Natural killer cell (primary cell): Measurements from ENCODE around the gene VSIG10L. TPM values are rescaled to one million over a fixed set of nuclear protein-coding genes. Genes with fewer than 3 reads are reported as not detected.

Source experiments
- ATAC-seq, 3 donors: fragments of 150-1000 bp in 2 of 3; fragments of 200-7000 bp in 1 of 3; cut with Tn5 transposase; 1 replicate in 1 of 3; 2 replicates in 2 of 3; pipeline ENCODE4 v1.10.0; 2021; ENCODE audit warnings: mild to moderate bottlenecking in 2 of 3, moderate library complexity in 2 of 3
- DNase-seq, 2 donors: peaks; one replicate each; pipeline versions ENCODE4 v3.0.0 to v3.0.0-alpha.2; 2013 to 2021; ENCODE audit warnings: mixed read lengths in 1 of 2
- H3K27ac ChIP-seq: one replicate; pipeline ENCODE4 v1.5.1; 2013; ENCODE audit warnings: mild to moderate bottlenecking, low read length
- H3K27me3 ChIP-seq: one replicate; pipeline ENCODE4 v1.6.1; 2013; ENCODE audit warnings: low read length; ENCODE audit not compliant: control insufficient read depth, insufficient read depth
- H3K36me3 ChIP-seq: one replicate; pipeline ENCODE4 v1.6.1; 2013; ENCODE audit warnings: low read length; ENCODE audit not compliant: control insufficient read depth, insufficient read depth
- H3K4me1 ChIP-seq: one replicate; pipeline ENCODE4 v1.6.1; 2013; ENCODE audit warnings: low read length; ENCODE audit not compliant: control insufficient read depth, insufficient read depth
- H3K4me3 ChIP-seq: one replicate; pipeline ENCODE4 v1.5.1; 2013; ENCODE audit warnings: low read length
- H3K9me3 ChIP-seq: one replicate; pipeline ENCODE4 v1.6.1; 2013; ENCODE audit warnings: low read length; ENCODE audit not compliant: control insufficient read depth, insufficient read depth
- H3K27ac Mint-ChIP-seq, 2 donors: one replicate each; pipeline ENCODE4 v1.8.0; 2022; ENCODE audit warnings: mild to moderate bottlenecking in 2 of 2, mixed read lengths in 2 of 2, moderate library complexity in 1 of 2
- H3K27me3 Mint-ChIP-seq, 2 donors: one replicate each; pipeline ENCODE4 v1.8.0; 2022; ENCODE audit warnings: low read depth in 2 of 2, mixed read lengths in 2 of 2
- H3K36me3 Mint-ChIP-seq: one replicate; pipeline ENCODE4 v1.8.0; 2022; ENCODE audit warnings: mixed read lengths
- H3K4me1 Mint-ChIP-seq, 2 donors: one replicate each; pipeline ENCODE4 v1.8.0; 2022; ENCODE audit warnings: mixed read lengths in 2 of 2
- H3K4me3 Mint-ChIP-seq: one replicate; pipeline ENCODE4 v1.8.0; 2022; ENCODE audit warnings: mild to moderate bottlenecking, moderate library complexity, mixed read lengths
- H3K9me3 Mint-ChIP-seq, 2 donors: one replicate each; pipeline ENCODE4 v1.8.0; 2022; ENCODE audit warnings: mixed read lengths in 2 of 2
- CTCF ChIP-seq: fragments of 200-600 bp; IDR thresholded peaks from one replicate; pipeline ENCODE4 v1.8.0; 2022; ENCODE audit warnings: antibody characterized with exemption
- WGBS: methylation state at CpG from one replicate; pipeline ENCODE4 v1.1.7; 2013; ENCODE audit warnings: missing lambda C conversion rate; ENCODE audit not compliant: insufficient coverage; 5-methylcytosine and 5-hydroxymethylcytosine counted together
- intact Hi-C: fragments of 100-400 bp; cut with micrococcal nuclease; formaldehyde crosslinking; loops from one replicate; pipeline ENCODE4 v1.14.2; 2022
- total RNA-seq, 4 donors: library from RNA; stranded (reverse); fragments of 120-200 nt in 1 of 4; gene quantifications; one replicate each; pipeline versions ENCODE4 v1.2.3 to v1.2.4, GENCODE V29; 2013 to 2022

Gene VSIG10L
- total RNA-seq, 3 donors from 2014 or later (not counting 1 experiment from before 2014, with no cell fraction given), result 0.52 to 0.68 TPM; not detected in 1

GRCh38 chr19:51337141-51337860 lies 4.6 kb downstream of the VSIG10L start:
- DNase-seq (no peak), ATAC-seq (no peak)
- Mint-ChIP-seq H3K4me1 (peaks cover 8 to 20% of the 10 kb centered on the region in 2 donors), H3K36me3 (no peaks in the 10 kb centered on the region), H3K27me3 (peaks cover under 1 to 17% of the 10 kb centered on the region in 2 donors), H3K9me3 (no peaks in the 10 kb centered on the region), H3K27ac (no peak overlapping the region), H3K4me3 (no peak overlapping the region)
- H3K4me3 ChIP-seq, result no peak overlapping the region
- 97% methylated on average over 13 of the region's 13 CpGs for WGBS
- H3K27me3 ChIP-seq, result no peaks in the 10 kb centered on the region
- peaks cover 23% of the 10 kb centered on the region for H3K4me1 ChIP-seq
- no peak overlapping the region for H3K27ac ChIP-seq
- H3K9me3 ChIP-seq, result no peaks in the 10 kb centered on the region
- intact Hi-C loops, result no loop called here
- no peaks in the 10 kb centered on the region for H3K36me3 ChIP-seq
- no peak for TF ChIP-seq CTCF

GRCh38 chr19:51333836-51334460 lies 8.0 kb downstream of the VSIG10L start:
- H3K9me3 Mint-ChIP-seq, result no peaks in the 10 kb centered on the region
- no peak for DNase-seq
- Histone ChIP-seq H3K9me3 (no peaks in the 10 kb centered on the region), H3K4me1 (peaks cover 7% of the 10 kb centered on the region), H3K27me3 (no peaks in the 10 kb centered on the region), H3K4me3 (no peak overlapping the region), H3K27ac (no peak overlapping the region), H3K36me3 (no peaks in the 10 kb centered on the region)
- ATAC-seq, result no peak
- H3K27me3 Mint-ChIP-seq, result peaks cover 15 to 18% of the 10 kb centered on the region in 2 donors
- no peak overlapping the region for H3K27ac Mint-ChIP-seq
- 91% methylated on average over 13 of the region's 13 CpGs for WGBS
- no peak for TF ChIP-seq CTCF
- no peaks in the 10 kb centered on the region for H3K36me3 Mint-ChIP-seq
- intact Hi-C loops, result no loop called here
- peaks cover under 1 to 12% of the 10 kb centered on the region in 2 donors for H3K4me1 Mint-ChIP-seq
- H3K4me3 Mint-ChIP-seq, result no peak overlapping the region

- Mint-ChIP-seq H3K36me3 (no peaks in the 10 kb centered on the region), H3K9me3 (no peaks in the 10 kb centered on the region), H3K4me1 (peaks cover 9 to 17% of the 10 kb centered on the region in 2 donors), H3K27ac (no peak overlapping the region), H3K27me3 (peaks cover 25 to 26% of the 10 kb centered on the region in 2 donors), H3K4me3 (no peak overlapping the region)
- H3K27me3 ChIP-seq, result peaks cover 15% of the 10 kb centered on the region
- intact Hi-C loops, result no loop called here
- DNase-seq (no peak), ATAC-seq (no peak)
- no peaks in the 10 kb centered on the region for H3K36me3 ChIP-seq
- H3K4me3 ChIP-seq, result no peak overlapping the region
- peaks cover 19% of the 10 kb centered on the region for H3K4me1 ChIP-seq
- TF ChIP-seq CTCF, result no peak
- H3K27ac ChIP-seq, result no peak overlapping the region
- WGBS, result 89% methylated on average over 6 of the region's 6 CpGs
- no peaks in the 10 kb centered on the region for H3K9me3 ChIP-seq
Observed at GRCh38 chr19:51331716-51332115, 10.2 kb downstream of the VSIG10L start.
